Activated CD4-positive, alpha-beta T cell treated with anti-CD3 and anti-CD28 coated beads, Interleukin-2, amount 10 ng/mL, durations not matched to agents 7 days and 5 days (primary cell): ENCODE results near the gene BACH1. TPM values are rescaled to one million over a fixed set of nuclear protein-coding genes. Genes with fewer than 3 reads are reported as not detected.

Source experiments
- CTCF ChIA-PET: fragments of 350-600 bp; sonication (Branson Sonifier 250); formaldehyde crosslinking; loops from one replicate; lab custom pipeline; 2021; ENCODE audit warnings: antibody characterized with exemption; lab: Charles Lee
- POLR2A ChIA-PET: fragments of 350-600 bp; sonication (Branson Sonifier 250); formaldehyde crosslinking; loops from one replicate; lab custom pipeline; 2021; ENCODE audit warnings: antibody characterized with exemption; lab: Charles Lee
- DNase-seq: peaks from one replicate; pipeline ENCODE4 v3.0.0-alpha.2; 2020
- H3K27ac Mint-ChIP-seq: one replicate; pipeline ENCODE4 v1.8.0; 2021; ENCODE audit warnings: mild to moderate bottlenecking, moderate library complexity, mixed read lengths
- H3K27me3 Mint-ChIP-seq: one replicate; pipeline ENCODE4 v1.8.0; 2021; ENCODE audit warnings: mixed read lengths
- H3K36me3 Mint-ChIP-seq: one replicate; pipeline ENCODE4 v1.8.0; 2021; ENCODE audit warnings: low read depth, mixed read lengths
- H3K4me1 Mint-ChIP-seq: one replicate; pipeline ENCODE4 v1.8.0; 2021; ENCODE audit warnings: mixed read lengths
- H3K4me3 Mint-ChIP-seq: one replicate; pipeline ENCODE4 v1.8.0; 2021; ENCODE audit warnings: mild to moderate bottlenecking, moderate library complexity, mixed read lengths
- H3K9me3 Mint-ChIP-seq: one replicate; pipeline ENCODE4 v1.8.0; 2021; ENCODE audit warnings: mixed read lengths
- total RNA-seq, 2 experiments: library from RNA; stranded (reverse); gene quantifications; one replicate each; pipeline ENCODE4 v1.2.3, GENCODE V29; 2021

BACH1 gene
- total RNA-seq, 2 experiments from 2014 or later, result 21.1 to 23.4 TPM

DNA sequence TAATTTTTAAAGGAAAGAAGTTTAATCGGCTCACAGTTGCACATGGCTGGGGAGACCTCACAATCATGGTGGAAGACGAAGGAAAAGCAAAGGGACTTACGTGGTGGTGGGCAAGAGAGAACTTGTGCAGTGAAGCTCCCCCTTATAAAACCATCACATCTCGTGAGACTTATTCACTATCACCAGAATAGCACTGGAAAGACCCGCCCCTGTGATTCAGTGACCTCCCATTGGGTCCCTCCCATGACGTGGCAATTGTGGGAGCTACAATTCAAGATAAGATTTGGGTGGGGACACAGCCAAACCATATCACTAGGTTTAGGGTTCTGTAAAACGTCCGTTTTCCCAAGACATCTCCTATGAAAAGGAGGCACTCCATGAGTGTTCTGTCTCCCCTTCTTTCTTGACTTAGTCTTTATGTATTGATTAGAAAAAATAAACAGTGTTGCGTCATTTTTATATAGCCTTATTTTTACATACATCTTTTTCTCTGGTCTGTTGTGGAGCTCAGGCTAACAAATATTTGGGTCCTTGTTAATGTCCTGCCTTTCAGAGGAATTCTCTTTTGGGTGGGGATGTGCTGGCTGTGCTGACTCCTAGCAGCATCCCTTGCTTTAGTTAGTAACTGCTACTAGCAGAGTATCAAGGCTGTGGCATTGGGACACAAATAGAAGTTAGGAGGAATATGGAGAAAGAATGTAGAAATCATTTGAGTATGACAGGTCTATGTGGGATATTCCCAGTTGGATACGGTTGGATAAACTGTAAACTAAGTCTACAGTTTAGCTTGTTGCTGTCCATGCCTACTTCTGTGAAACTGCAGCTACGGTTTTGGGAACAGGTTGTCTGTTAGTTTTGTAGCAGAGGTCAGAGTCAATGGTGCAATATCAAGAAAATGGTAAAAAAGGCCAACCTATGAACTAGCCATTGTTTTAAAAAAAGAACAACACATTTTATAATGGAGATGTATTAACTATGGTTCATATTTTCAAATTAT lies 23.5 kb downstream of the BACH1 start:
- ChIA-PET CTCF (no interaction called here), POLR2A (no interaction called here)
- Mint-ChIP-seq H3K27ac (no peak overlapping the region), H3K4me3 (no peak overlapping the region), H3K27me3 (no peaks in the 10 kb centered on the region), H3K9me3 (peaks cover 6% of the 10 kb centered on the region), H3K4me1 (peaks cover 3% of the 10 kb centered on the region), H3K36me3 (peaks cover 36% of the 10 kb centered on the region)
- no peak for DNase-seq

DNA sequence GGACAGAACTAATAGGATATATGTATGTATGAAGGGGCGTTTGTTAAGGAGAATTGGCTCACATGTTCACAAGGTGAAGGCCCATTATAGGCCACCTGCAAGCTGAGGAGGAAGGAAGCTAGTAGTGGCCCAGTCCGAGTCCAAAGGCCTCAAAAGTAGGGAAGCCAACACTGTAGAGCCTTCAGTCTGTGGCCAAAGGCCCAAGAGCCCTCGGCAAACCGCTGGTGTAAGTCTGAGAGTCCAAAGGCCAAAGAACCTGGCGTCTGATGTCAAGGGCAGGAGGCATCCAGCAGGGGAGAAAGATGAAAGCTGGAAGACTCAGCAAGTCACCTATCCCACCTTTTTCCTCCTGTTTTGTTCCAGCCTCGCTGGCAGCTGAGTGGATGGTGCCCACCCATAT lies 24.5 kb downstream of the BACH1 start:
- Mint-ChIP-seq H3K27me3 (no peaks in the 10 kb centered on the region), H3K9me3 (peaks cover 6% of the 10 kb centered on the region), H3K4me3 (no peak overlapping the region), H3K27ac (no peak overlapping the region), H3K36me3 (peaks cover 35% of the 10 kb centered on the region), H3K4me1 (no peaks in the 10 kb centered on the region)
- ChIA-PET CTCF (interaction anchor here (0.6 kb wide), 1 partner anchor 38 kb away, joined by 3 read pairs; no protein-coding TSS in a partner anchor), POLR2A (no interaction called here)
- DNase-seq, result no peak

DNA sequence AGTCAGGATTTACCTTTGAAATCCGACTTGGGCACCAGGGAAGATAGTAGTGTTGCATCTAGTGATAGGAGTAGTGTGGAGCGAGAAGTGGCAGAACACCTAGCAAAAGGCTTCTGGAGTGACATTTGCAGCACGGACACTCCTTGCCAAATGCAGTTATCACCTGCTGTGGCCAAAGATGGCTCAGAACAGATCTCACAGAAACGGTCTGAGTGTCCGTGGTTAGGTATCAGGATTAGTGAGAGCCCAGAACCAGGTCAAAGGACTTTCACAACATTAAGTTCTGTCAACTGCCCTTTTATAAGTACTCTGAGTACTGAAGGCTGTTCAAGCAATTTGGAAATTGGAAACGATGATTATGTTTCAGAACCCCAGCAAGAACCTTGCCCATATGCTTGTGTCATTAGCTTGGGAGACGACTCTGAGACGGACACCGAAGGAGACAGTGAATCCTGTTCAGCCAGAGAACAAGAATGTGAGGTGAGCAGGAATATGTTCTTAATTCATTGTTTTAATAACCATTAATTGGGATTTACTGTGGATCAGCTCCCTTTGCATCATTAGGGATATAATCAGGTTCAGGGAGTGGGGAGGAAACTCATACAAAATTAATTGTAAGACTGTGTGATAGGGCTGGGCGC lies 28.3 kb downstream of the BACH1 start:
- no peak for DNase-seq
- Mint-ChIP-seq H3K4me1 (no peaks in the 10 kb centered on the region), H3K36me3 (peaks cover 33% of the 10 kb centered on the region), H3K27me3 (no peaks in the 10 kb centered on the region), H3K9me3 (no peaks in the 10 kb centered on the region), H3K27ac (no peak overlapping the region), H3K4me3 (no peak overlapping the region)
- ChIA-PET CTCF (no interaction called here), POLR2A (no interaction called here)

DNA sequence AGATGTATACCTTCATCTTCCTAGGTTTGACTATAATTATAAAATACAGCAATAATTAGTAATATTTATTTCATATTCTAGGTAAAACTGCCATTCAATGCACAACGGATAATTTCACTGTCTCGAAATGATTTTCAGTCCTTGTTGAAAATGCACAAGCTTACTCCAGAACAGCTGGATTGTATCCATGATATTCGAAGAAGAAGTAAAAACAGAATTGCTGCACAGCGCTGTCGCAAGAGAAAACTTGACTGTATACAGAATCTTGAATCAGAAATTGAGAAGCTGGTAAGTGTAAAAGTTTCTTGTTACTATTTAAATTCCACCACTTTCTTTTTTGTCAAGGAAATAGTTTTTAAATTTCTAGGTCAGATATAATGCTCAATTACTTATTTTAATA lies 30.7 kb downstream of the BACH1 start:
- no peaks in the 10 kb centered on the region for H3K9me3 Mint-ChIP-seq
- H3K4me3 Mint-ChIP-seq, result no peak overlapping the region
- ChIA-PET POLR2A (no interaction called here), CTCF (interaction anchor here (0.7 kb wide), 1 partner anchor 584 kb away, joined by 3 read pairs; no protein-coding TSS in a partner anchor)
- no peak for DNase-seq
- H3K36me3 Mint-ChIP-seq, result peaks cover 33% of the 10 kb centered on the region
- H3K27ac Mint-ChIP-seq, result no peak overlapping the region
- H3K27me3 Mint-ChIP-seq, result no peaks in the 10 kb centered on the region
- H3K4me1 Mint-ChIP-seq, result no peaks in the 10 kb centered on the region

DNA sequence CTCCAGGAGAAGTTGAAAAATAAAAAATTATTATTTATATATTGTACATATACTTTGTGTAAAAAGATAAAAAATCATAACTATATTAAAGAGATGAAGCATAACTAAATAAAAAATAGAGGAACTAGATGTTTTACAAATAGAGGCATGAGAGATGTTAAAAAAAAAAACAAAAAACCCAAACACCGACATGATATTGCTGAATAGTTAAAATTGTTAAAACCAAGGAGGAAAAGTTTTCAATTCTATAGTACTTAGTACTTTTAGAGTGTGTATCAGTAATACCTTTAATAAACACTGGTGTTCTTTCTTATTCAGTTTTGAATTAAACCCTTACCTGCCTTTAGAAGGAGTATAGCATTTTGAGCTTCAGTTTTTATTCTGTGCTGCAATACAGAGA lies 32.1 kb downstream of the BACH1 start:
- Mint-ChIP-seq H3K27me3 (no peaks in the 10 kb centered on the region), H3K36me3 (peaks cover 33% of the 10 kb centered on the region), H3K9me3 (no peaks in the 10 kb centered on the region), H3K27ac (no peak overlapping the region), H3K4me3 (no peak overlapping the region), H3K4me1 (no peaks in the 10 kb centered on the region)
- no peak for DNase-seq
- POLR2A ChIA-PET, result no interaction called here
- CTCF ChIA-PET, result interaction anchor here (1.4 kb wide), 1 partner anchor 18 kb away, joined by 3 read pairs; no protein-coding TSS in a partner anchor

DNA sequence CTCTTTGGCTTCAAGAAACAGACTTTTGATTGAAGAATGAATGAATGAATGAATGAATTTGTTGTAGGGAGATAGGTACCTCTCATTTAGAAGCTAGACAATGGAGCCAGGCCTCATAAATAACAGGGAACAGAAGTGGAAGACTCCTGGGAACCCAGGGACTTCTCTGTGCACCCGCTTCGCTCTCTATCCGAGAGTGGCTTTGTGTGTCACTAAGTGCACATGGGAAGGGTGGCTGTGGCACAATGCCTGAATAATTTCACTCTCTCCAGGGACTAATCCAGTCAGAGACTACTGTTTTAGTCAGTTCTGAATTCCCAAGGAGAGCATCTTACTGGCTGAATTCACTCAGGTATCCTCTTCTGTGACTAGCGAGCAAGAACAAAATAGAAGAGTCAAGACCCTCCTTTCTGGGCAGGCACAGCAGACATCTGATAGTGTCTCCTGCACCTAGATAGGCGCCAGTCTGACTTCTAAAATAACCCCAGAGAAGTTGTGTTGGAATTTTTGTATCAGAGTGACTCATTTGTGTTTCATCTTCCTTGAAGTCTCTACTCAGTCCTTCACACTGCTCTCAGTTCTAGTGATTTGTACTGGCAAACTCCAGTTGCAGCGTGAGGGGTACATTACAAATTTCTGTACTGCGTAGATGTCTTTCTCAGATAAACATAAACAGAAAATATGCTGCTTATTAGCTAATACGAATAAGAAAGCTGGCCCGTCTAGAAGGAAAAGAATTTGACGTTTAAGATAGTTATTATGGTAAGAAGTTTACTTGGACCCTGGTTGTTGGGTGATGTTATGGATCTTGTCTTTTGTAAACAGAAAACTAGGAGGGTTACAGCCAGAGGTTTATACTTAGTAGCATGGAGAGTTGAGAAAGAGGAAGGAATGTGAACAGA lies 34.0 kb downstream of the BACH1 start:
- POLR2A ChIA-PET, result no interaction called here
- Mint-ChIP-seq H3K9me3 (no peaks in the 10 kb centered on the region), H3K27me3 (no peaks in the 10 kb centered on the region), H3K36me3 (peaks cover 19% of the 10 kb centered on the region), H3K4me1 (no peaks in the 10 kb centered on the region), H3K27ac (no peak overlapping the region), H3K4me3 (no peak overlapping the region)
- CTCF ChIA-PET, result no interaction called here
- DNase-seq, result no peak

DNA sequence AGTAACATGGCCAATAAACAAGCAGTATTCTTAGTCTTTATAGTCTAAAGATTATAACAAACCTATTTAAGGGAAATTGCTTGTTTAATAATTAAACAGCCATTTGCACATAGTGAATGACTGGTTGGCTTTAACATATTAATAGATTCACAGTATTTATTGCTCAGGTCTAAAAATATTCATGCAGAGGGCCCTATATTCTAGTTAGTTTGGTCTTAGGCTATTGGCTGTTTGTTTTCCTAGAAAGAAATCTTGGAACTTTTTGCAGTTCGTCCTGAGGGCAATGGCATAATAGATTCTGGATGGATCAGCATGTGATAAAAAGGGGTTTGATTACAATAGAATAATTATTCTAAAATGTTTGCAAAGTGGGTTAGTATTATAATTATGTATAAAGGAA lies 34.7 kb downstream of the BACH1 start:
- no peaks in the 10 kb centered on the region for H3K27me3 Mint-ChIP-seq
- no peak for DNase-seq
- ChIA-PET POLR2A (no interaction called here), CTCF (no interaction called here)
- no peaks in the 10 kb centered on the region for H3K9me3 Mint-ChIP-seq
- H3K4me1 Mint-ChIP-seq, result no peaks in the 10 kb centered on the region
- no peak overlapping the region for H3K27ac Mint-ChIP-seq
- peaks cover 19% of the 10 kb centered on the region for H3K36me3 Mint-ChIP-seq
- H3K4me3 Mint-ChIP-seq, result no peak overlapping the region

DNA sequence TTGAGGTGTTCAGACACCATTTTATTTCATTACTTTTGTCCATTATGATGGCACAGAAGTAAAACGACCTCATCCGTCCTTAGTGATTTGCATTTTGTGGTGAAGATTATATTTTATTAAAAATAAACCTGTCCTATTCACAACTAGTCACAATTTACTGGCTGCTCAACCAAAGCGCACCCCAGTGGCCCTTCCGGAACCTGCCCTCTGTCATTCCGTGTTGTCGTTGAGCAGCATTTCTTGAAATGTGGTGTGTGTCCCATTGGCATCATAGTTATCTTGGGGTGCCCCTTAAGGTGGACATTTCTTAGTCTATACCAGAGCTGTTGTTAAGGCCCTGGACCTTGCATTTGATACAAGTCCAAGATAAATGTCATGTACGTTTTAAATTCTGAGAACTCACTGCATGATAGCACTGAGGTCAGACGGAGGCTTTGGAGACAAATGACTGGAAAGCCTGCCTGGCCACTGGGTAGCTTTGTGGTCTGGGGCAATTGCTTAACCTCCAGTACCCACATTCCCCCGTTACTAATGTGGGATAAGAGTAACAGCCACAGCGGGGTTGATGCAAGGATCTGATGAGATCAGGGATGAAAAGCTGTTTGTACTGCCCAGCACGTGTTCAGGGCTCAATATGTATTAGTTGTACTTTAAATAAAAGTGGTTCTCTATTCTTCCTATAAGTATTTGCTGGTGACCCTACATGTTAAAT lies 36.2 kb downstream of the BACH1 start:
- Mint-ChIP-seq H3K36me3 (peaks cover 14% of the 10 kb centered on the region), H3K27ac (no peak overlapping the region), H3K27me3 (no peaks in the 10 kb centered on the region), H3K9me3 (no peaks in the 10 kb centered on the region), H3K4me1 (no peaks in the 10 kb centered on the region), H3K4me3 (no peak overlapping the region)
- ChIA-PET CTCF (interaction anchor here (0.6 to 1.1 kb wide), 2 partner anchors 9 to 220 kb away, joined by 3 read pairs; no protein-coding TSS in a partner anchor), POLR2A (no interaction called here)
- DNase-seq, result no peak

DNA sequence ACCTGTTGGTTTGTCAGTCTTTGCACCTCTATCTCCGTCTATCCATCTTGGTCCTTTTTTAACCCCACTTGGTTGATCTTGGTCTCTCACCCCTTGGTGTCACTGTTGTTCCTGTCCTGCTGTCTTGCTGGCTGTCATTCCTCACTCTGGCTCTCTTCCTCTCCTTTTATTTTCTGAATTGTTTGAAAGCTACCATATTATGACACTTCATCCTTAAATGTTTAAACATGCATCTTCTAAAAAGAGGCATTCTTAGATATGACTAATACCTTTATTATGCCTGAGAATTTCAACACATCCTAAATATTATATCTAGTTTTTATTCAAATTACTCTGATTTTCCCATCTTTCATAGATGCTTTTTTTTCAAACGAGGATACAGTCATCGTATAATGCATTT lies 37.0 kb downstream of the BACH1 start:
- no peaks in the 10 kb centered on the region for H3K4me1 Mint-ChIP-seq
- peaks cover 14% of the 10 kb centered on the region for H3K36me3 Mint-ChIP-seq
- H3K9me3 Mint-ChIP-seq, result no peaks in the 10 kb centered on the region
- H3K27ac Mint-ChIP-seq, result no peak overlapping the region
- no peak for DNase-seq
- no peaks in the 10 kb centered on the region for H3K27me3 Mint-ChIP-seq
- H3K4me3 Mint-ChIP-seq, result no peak overlapping the region
- CTCF ChIA-PET, result interaction anchor here (1.3 to 2.3 kb wide), 2 partner anchors 18 to 25 kb away, joined by 3 to 6 read pairs; no protein-coding TSS in a partner anchor
- POLR2A ChIA-PET, result no interaction called here

DNA sequence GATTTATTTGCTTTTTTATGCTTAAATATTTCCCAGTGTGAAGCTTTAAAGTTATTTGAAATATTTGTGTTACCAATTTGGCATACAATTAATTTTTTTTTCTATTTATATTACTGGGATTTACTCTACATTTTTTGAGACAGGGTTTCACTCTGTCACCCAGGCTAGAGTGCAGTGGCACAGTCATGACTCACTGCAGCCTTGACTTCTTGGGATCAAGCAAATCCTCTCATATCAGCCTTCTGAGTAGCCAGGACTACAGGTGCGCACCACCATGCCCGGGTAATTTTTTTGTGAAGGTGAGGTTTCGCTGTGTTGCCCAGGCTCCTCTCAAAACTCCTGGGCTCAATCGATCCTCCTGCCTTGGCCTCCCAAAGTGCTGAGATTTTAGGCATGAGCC lies 39.5 kb downstream of the BACH1 start:
- no peak overlapping the region for H3K27ac Mint-ChIP-seq
- peaks cover 8% of the 10 kb centered on the region for H3K36me3 Mint-ChIP-seq
- ChIA-PET POLR2A (no interaction called here), CTCF (interaction anchor here (2.1 kb wide), 1 partner anchor 11 kb away, joined by 10 read pairs; no protein-coding TSS in a partner anchor)
- DNase-seq, result no peak
- no peaks in the 10 kb centered on the region for H3K27me3 Mint-ChIP-seq
- peaks cover 12% of the 10 kb centered on the region for H3K4me1 Mint-ChIP-seq
- H3K4me3 Mint-ChIP-seq, result no peak overlapping the region
- no peaks in the 10 kb centered on the region for H3K9me3 Mint-ChIP-seq

DNA sequence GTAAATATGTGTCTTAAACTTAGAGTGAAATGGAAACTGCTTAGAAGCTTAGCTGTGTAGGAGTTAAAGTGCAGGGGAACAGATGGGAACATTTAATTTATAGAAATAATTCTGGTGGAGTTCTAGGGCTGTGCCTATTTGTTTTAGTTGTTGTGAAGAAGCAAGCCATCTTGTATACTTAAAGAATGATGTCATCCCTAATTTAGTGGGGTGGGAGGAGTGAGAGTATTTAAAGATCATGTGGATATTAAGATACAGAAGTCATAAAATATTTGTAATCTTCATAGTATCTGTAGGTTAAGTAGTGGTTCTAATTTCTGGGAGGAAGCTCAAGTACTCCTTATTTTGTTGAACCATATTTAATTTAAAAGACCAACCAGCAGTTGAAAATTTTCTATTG lies 41.5 kb downstream of the BACH1 start:
- Mint-ChIP-seq H3K36me3 (peaks cover 8% of the 10 kb centered on the region), H3K27ac (no peak overlapping the region), H3K9me3 (no peaks in the 10 kb centered on the region), H3K4me1 (peaks cover 12% of the 10 kb centered on the region), H3K4me3 (no peak overlapping the region), H3K27me3 (no peaks in the 10 kb centered on the region)
- no peak for DNase-seq
- ChIA-PET CTCF (interaction anchor here (1.2 to 2.1 kb wide), 3 partner anchors 9 to 246 kb away, joined by 3 to 10 read pairs (median 5); no protein-coding TSS in a partner anchor), POLR2A (no interaction called here)
